Cardiac fibroblast (primary cell): ENCODE measurements around the gene AMPD3.
"Not testable (repeated sequence)": the region's sequence is repeated elsewhere in the genome, so short reads cannot be mapped to it uniquely, and the experiment has no call there.

Experiments used
- DNase-seq, 2 donors: peaks; one replicate each; pipeline versions ENCODE4 v3.0.0 to v3.0.0-alpha.2; 2010; ENCODE audit warnings: low read depth in 2 of 2
- H3K4me3 ChIP-seq, 2 donors: replicated peaks in 1 of 2; 1 replicate in 1 of 2; 2 replicates in 1 of 2; pipeline ENCODE4 v1.5.1; 2011; ENCODE audit warnings: low read depth in 2 of 2, low read length in 2 of 2, mild to moderate bottlenecking in 2 of 2, moderate library complexity in 1 of 2
- CTCF ChIP-seq: IDR thresholded peaks from one replicate; pipeline ENCODE4 v1.5.1; 2011; ENCODE audit warnings: low read depth, mild to moderate bottlenecking, low read length, inconsistent platforms

AMPD3 gene

DNA sequence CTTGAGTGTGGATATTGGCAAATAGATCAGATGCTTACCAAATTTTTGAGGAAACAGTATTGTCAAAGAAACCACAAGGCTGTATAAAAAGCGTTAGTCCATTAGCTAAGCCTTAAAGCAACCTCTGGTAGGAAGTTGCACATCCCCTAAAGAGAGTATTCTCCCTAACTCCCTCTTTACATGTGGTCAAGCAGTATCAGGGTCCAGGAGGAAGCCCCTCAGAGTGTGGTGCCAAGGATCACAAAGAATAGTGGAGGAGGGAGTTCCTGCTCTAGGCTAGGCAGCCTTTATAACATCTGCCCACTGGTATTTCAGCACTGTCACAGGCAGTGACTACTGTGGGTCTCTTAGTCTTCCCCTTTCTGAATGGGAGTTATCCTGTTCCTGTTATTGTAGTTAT lies 18.8 kb upstream of the AMPD3 start:
- no peak overlapping the region for H3K4me3 ChIP-seq
- TF ChIP-seq CTCF: no peak
- DNase-seq: no peak

GRCh38 chr11:10436683-10437082 lies 18.4 kb upstream of the AMPD3 start:
- not testable (repeated sequence) for DNase-seq, H3K4me3 ChIP-seq

- TF ChIP-seq CTCF: no peak
- no peak overlapping the region for H3K4me3 ChIP-seq
- peak in 1 of 2 donors; percentile 28 for DNase-seq
Measured at GRCh38 chr11:10438458-10438857, 16.6 kb upstream of the AMPD3 start.

- H3K4me3 ChIP-seq: no peak overlapping the region
- no peak for DNase-seq
- no peak for TF ChIP-seq CTCF
Measured at GRCh38 chr11:10439351-10439750, 15.7 kb upstream of the AMPD3 start.

- DNase-seq: no peak
- TF ChIP-seq CTCF: no peak
- H3K4me3 ChIP-seq: no peak overlapping the region
Measured at GRCh38 chr11:10439924-10440323, 15.1 kb upstream of the AMPD3 start.

DNA sequence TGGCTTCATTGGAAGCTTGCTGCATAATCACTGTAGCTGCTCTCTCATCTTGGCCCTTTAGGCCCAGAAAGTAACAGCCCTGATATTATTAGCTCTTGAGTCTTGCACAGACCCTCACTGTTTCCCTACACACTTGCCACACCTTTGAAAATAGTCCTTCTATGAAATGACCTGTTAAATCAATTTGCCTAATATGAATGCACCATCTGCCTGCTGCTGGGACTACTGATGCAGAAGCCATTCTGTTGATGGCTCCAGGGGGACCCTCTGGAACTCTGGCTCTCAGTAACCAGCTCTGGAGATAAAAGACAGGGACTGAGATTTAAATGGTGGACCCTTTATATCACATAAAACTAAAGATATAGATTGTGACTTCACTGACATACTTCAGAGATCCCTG lies 14.7 kb upstream of the AMPD3 start:
- no peak overlapping the region for H3K4me3 ChIP-seq
- no peak for TF ChIP-seq CTCF
- no peak for DNase-seq

DNA sequence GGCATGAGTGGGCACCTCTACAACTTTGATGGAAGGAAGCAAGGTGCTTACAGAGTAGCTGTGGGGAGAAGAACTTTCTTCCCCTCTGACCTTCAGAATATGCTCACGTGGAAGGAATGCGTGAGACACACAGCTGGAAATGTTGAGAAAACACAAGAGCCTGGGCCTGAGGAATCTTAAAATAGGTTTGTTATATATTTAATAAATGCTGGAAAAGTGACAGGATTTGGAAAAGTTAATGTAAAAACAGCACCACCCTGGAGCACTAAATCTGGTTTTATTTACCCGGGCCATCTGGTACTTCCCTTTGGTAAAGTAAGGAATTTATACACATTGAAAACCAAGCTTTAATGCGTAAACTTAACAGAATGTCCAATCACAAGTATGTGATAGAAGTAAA lies 14.0 kb upstream of the AMPD3 start:
- TF ChIP-seq CTCF: no peak
- DNase-seq: no peak
- no peak overlapping the region for H3K4me3 ChIP-seq
